OCI-LY1 (cell line): ENCODE data around the gene AHDC1.

Experiments
- H2AFZ ChIP-seq: fragments of 200-600 bp; sonication (generic), shearing (Covaris generic); 2 replicates; pipeline ENCODE4 v1.6.0; 2014; ENCODE audit warnings: antibody characterized with exemption, mild to moderate bottlenecking, low read length
- H3F3A ChIP-seq: fragments of 200-600 bp; sonication (generic), shearing (Covaris generic); 2 replicates; pipeline ENCODE4 v1.6.0; 2014; ENCODE audit warnings: mild to moderate bottlenecking, antibody characterized with exemption, low read length, moderate library complexity; ENCODE audit not compliant: insufficient read depth
- H3K27ac ChIP-seq: fragments of 200-600 bp; sonication (generic); 2 replicates; pipeline ENCODE4 v1.5.1; 2014; ENCODE audit warnings: low read length, mixed run types, mild to moderate bottlenecking, low read depth; ENCODE audit not compliant: poor library complexity, severe bottlenecking
- H3K27me3 ChIP-seq: fragments of 200-600 bp; sonication (generic); 2 replicates; pipeline ENCODE4 v1.6.0; 2014; ENCODE audit warnings: antibody characterized with exemption, mild to moderate bottlenecking, low read length, moderate library complexity; ENCODE audit not compliant: insufficient read depth
- H3K36me3 ChIP-seq: fragments of 200-600 bp; sonication (generic); 2 replicates; pipeline ENCODE4 v1.6.1; 2014; ENCODE audit warnings: mild to moderate bottlenecking, antibody characterized with exemption, low read length, moderate library complexity, mixed read lengths; ENCODE audit not compliant: insufficient read depth
- H3K4me1 ChIP-seq: fragments of 200-600 bp; sonication (generic); 2 replicates; pipeline ENCODE4 v1.5.1; 2014; ENCODE audit warnings: mild to moderate bottlenecking, low read length, moderate library complexity; ENCODE audit not compliant: insufficient read depth, severe bottlenecking
- H3K4me2 ChIP-seq: fragments of 200-600 bp; sonication (generic), shearing (Covaris generic); 2 replicates; pipeline ENCODE4 v1.6.1; 2014; ENCODE audit warnings: low read length
- H3K4me3 ChIP-seq: fragments of 200-600 bp; sonication (generic); 2 replicates; pipeline ENCODE4 v1.5.1; 2014; ENCODE audit warnings: low read length, low read depth, mild to moderate bottlenecking, mixed read lengths; ENCODE audit not compliant: poor library complexity, severe bottlenecking
- H3K79me2 ChIP-seq: fragments of 200-600 bp; shearing (Covaris generic); 2 replicates; pipeline ENCODE4 v1.6.1; 2016; ENCODE audit warnings: mixed run types, low read length, mixed read lengths; ENCODE audit not compliant: insufficient read depth
- H3K9ac ChIP-seq: fragments of 200-600 bp; sonication (generic), shearing (Covaris generic); 2 replicates; pipeline ENCODE4 v1.6.1; 2014; ENCODE audit warnings: mild to moderate bottlenecking, low read length, mixed read lengths
- H3K9me2 ChIP-seq: fragments of 200-600 bp; sonication (generic), shearing (Covaris generic); 2 replicates; pipeline ENCODE4 v1.6.1; 2014; ENCODE audit warnings: low read depth, mild to moderate bottlenecking, low read length, mixed read lengths
- H3K9me3 ChIP-seq: fragments of 200-600 bp; shearing (Covaris generic); 2 replicates; pipeline ENCODE4 v1.6.1; 2014; ENCODE audit warnings: low read length, mixed read lengths
- H4K20me1 ChIP-seq: fragments of 200-600 bp; sonication (generic), shearing (Covaris generic); 2 replicates; pipeline ENCODE4 v1.6.0; 2016; ENCODE audit warnings: mild to moderate bottlenecking, low read length; ENCODE audit not compliant: insufficient read depth
- CTCF ChIP-seq: fragments of 200-600 bp; sonication (generic), shearing (Covaris generic); IDR thresholded peaks from 2 replicates; pipeline ENCODE4 v1.5.1; 2017; ENCODE audit warnings: mild to moderate bottlenecking, antibody characterized with exemption, low read length, moderate library complexity, mixed read lengths
- EZH2 ChIP-seq: fragments of 200-600 bp; sonication (generic), shearing (Covaris generic); IDR thresholded peaks from 2 replicates; pipeline ENCODE4 v1.8.0; 2017; ENCODE audit warnings: borderline replicate concordance, mixed run types, mild to moderate bottlenecking, antibody characterized with exemption, low read length, moderate library complexity, mixed read lengths

The AHDC1 gene

GRCh38 chr1:27517907-27518718, 85.8 kb downstream of the AHDC1 start:
- no peak for TF ChIP-seq EZH2
- no peak for TF ChIP-seq CTCF
- Histone ChIP-seq H3K27ac (peak overlapping the region; percentile 0), H4K20me1 (no peaks in the 10 kb centered on the region), H3K9me3 (no peaks in the 10 kb centered on the region), H3K4me3 (no peak overlapping the region), H2AFZ (no peak overlapping the region), H3F3A (no peaks in the 10 kb centered on the region), H3K4me2 (no peak overlapping the region; the same call in 1 of the 2 replicates), H3K36me3 (no peaks in the 10 kb centered on the region), H3K27me3 (no peaks in the 10 kb centered on the region), H3K9ac (no peak overlapping the region), H3K9me2 (no peaks in the 10 kb centered on the region), H3K4me1 (peaks cover 38% of the 10 kb centered on the region), H3K79me2 (no peaks in the 10 kb centered on the region)

GRCh38 chr1:27517301-27517700, 86.6 kb downstream of the AHDC1 start:
- Histone ChIP-seq H3K4me1 (peaks cover 30% of the 10 kb centered on the region), H3K27ac (no peak overlapping the region), H3K36me3 (no peaks in the 10 kb centered on the region), H4K20me1 (no peaks in the 10 kb centered on the region), H3K9ac (no peak overlapping the region), H3K9me2 (no peaks in the 10 kb centered on the region), H3K4me2 (no peak overlapping the region), H3K4me3 (no peak overlapping the region), H3K79me2 (no peaks in the 10 kb centered on the region), H3K27me3 (no peaks in the 10 kb centered on the region), H3F3A (no peaks in the 10 kb centered on the region), H2AFZ (no peak overlapping the region), H3K9me3 (no peaks in the 10 kb centered on the region)
- TF ChIP-seq EZH2 (no peak), CTCF (no peak)

DNA sequence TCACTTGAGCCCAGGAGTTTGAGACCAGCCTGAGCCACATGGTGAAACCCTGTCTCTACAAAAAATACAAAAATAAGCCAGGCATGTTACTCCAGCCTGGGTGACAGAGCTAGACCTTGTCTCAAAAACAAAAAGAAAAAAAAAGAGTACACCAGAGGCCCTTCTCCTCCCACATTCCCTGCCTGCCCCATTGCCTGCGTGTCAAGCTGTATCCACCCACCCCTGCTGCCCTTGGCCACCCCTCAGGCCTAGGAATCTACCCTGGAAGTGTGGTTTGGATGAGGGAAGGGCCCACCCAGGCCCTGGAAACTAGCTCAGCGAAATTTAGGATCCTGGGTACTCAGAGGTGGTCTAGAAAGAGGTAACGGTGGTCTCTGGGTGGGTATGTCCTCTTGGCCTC, 88.3 kb downstream of the AHDC1 start:
- H3K4me3 ChIP-seq: no peak overlapping the region
- H3K27ac ChIP-seq: peak overlapping the region; percentile 9
- H3K36me3 ChIP-seq: no peaks in the 10 kb centered on the region
- no peaks in the 10 kb centered on the region for H3F3A ChIP-seq
- no peaks in the 10 kb centered on the region for H3K79me2 ChIP-seq
- no peaks in the 10 kb centered on the region for H3K9me2 ChIP-seq
- H3K4me1 ChIP-seq: peaks cover 15% of the 10 kb centered on the region
- no peak overlapping the region for H3K4me2 ChIP-seq
- H3K27me3 ChIP-seq: no peaks in the 10 kb centered on the region
- TF ChIP-seq EZH2 (no peak), CTCF (no peak)
- H4K20me1 ChIP-seq: no peaks in the 10 kb centered on the region
- no peak overlapping the region for H3K9ac ChIP-seq
- no peak overlapping the region for H2AFZ ChIP-seq
- H3K9me3 ChIP-seq: no peaks in the 10 kb centered on the region
